Measurements from ENCODE around the gene TGFB1I1.
"Not testable (repeated sequence)": the region's sequence is repeated elsewhere in the genome, so short reads cannot be mapped to it uniquely, and the experiment has no call there.

Gene TGFB1I1

DNA sequence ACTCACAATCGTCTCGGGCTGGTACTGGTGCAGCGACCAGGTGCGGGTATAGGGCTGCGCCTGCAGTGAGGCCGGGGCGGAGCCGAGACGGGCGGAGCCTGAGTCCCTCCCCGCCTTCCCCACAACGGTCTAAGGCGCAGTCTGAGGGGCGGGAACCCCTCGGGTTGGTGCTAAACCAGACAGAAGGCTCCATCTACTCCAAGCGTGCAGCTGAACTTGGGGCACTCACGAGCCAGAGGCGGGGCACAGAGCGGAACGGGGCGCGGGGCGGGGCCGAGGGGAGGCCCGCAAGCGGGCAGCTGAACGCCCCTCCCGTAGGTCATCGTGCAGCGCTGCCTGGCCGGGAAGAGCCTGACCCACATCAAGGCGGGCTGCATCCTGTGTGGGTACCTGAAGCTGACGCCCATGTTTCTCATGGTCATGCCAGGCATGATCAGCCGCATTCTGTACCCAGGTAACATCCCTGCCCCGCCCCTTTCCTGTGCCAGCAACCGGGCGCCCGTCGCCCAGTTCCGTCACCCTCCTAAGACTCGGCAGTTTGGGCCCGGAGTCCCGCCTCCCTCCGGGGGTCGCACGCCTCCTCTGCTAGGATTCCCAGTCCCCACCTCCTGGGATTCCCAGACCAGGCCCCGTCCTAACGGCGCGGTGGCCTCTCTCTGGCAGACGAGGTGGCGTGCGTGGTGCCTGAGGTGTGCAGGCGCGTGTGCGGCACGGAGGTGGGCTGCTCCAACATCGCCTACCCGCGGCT, 15.9 kb downstream of the TGFB1I1 start:
- DNase-seq (ENCODE audit: low read depth): no peak

DNA sequence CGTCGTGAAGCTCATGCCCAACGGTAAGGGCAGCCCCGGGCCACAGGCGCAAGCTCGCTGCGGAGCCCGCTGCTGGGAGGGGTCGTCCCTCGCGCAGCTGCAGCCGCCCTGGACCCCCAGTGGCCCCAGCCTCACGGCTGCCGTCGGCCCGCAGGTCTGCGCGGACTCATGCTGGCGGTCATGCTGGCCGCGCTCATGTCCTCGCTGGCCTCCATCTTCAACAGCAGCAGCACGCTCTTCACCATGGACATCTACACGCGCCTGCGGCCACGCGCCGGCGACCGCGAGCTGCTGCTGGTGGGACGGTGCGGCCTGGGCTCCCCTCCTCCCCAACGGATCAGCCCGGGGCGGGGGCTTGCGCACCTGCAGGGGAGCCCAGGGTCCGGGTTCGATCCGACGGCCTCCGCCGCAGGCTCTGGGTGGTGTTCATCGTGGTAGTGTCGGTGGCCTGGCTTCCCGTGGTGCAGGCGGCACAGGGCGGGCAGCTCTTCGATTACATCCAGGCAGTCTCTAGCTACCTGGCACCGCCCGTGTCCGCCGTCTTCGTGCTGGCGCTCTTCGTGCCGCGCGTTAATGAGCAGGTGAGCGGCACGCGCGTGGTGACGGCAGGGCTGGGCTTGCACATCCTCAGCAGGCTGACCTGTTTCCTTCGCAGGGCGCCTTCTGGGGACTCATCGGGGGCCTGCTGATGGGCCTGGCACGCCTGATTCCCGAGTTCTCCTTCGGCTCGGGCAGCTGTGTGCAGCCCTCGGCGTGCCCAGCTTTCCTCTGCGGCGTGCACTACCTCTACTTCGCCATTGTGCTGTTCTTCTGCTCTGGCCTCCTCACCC, 16.7 kb downstream of the TGFB1I1 start:
- no peak for DNase-seq (ENCODE audit: low read depth)

DNA sequence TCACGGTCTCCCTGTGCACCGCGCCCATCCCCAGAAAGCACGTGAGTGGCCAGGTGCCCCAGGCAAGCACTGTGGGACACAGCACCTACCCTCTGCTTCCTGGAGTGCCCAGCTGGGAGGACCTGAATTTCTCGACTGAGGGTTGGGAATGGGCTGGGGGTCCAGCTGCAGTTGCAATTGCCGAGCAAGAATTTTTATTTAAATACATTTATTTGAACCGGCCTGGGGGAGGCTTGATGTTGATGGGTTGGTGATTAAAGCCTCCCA, 17.3 kb downstream of the TGFB1I1 start:
- no peak for DNase-seq (ENCODE audit: low read depth)

GRCh38 chr16:31489616-31490584, 17.9 kb downstream of the TGFB1I1 start:
- no peak for DNase-seq (ENCODE audit: low read depth)

DNA sequence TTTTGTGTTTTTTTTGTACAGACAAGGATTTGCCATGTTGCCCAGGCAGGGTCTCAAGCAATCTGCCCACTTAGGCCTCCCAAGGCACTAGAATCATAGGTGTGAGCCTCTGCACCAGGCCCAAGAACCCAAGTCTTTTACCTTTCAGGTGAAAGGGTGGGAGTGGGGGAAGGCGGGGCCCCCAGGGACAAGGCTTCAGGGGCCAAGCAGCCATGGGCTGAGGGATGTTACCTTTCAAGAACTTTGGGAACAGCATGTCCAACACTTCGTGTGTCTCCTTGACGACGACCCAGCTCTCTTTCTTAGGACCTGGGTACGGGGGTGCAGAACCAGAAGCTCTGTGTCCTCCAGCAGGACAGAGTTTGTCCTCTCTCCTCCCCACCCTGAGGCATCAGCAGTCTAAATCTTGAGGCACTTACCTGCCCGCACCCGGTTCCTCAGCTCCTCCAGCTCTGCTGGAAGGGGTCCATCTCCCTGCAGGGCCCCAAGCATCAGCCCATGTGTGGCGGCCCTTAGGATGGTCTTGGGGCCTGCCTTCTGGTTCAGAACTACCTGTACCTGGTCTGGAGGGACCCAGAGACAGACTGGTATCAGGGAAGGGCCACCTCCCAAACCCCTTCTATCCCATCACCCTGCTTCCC, 19.9 kb downstream of the TGFB1I1 start:
- DNase-seq (ENCODE audit: low read depth): no peak

GRCh38 chr16:31493506-31494125, 21.7 kb downstream of the TGFB1I1 start:
- no peak for DNase-seq (ENCODE audit: low read depth)

DNA sequence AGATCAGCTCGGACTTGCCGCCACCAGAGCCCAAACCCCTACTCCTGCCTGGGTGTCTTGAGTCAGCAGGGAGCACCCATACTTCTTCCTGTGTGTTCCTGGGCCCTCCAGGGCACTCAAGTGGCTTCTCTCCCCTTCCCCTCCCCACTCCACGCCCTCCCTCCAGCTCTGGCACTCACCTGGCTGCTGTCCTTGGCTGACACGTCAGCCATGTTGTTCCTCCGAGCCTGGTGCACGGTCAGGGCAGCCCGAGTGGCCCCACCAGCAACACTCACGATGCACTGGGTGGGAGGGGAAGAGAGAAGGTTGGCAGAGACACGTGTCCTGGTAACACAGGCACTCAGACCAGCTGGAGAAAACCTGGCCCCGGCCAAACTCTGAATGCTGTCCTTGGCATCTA, 24.7 kb downstream of the TGFB1I1 start:
- DNase-seq (ENCODE audit: low read depth): no peak

- no peak for DNase-seq (ENCODE audit: low read depth)
Observed at GRCh38 chr16:31498493-31498892, 26.5 kb downstream of the TGFB1I1 start.

- no peak for DNase-seq (ENCODE audit: low read depth)
Observed at GRCh38 chr16:31499928-31500327, 28.0 kb downstream of the TGFB1I1 start.

DNA sequence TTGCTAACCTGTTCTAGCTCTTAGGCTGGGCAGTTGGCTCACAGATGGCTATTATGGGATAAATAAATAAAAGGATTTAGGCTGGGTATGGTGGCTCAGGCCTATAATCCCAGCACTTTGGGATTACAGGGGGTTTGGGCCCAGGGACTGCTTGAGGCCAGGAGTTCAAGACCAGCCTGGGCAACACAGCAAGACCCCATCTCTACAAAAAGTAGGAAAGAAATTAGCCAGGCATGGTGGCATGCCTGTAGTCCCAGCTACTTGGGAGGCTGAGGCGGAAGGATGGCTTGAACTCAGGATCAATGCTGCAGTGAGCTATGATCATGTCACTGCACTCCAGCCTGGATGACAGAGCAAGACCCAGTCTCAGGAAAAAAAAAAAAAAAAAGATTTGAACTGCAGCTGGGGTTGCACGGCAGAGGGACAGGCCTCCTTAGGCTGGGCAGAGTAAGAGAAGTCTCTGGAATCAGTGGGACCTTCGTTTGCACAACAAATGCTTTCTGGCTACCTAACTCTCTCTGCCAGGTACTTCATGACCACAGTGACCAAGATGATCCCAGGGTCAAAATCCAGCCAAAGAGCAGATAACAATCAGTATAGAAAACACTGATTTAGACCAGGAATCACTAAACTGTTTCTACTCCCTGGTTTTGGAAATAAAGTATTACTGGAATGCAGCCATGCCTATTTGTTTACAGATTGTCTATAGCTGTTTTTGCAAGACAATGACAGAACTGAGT, 29.4 kb downstream of the TGFB1I1 start:
- no peak for DNase-seq (ENCODE audit: low read depth)

DNA sequence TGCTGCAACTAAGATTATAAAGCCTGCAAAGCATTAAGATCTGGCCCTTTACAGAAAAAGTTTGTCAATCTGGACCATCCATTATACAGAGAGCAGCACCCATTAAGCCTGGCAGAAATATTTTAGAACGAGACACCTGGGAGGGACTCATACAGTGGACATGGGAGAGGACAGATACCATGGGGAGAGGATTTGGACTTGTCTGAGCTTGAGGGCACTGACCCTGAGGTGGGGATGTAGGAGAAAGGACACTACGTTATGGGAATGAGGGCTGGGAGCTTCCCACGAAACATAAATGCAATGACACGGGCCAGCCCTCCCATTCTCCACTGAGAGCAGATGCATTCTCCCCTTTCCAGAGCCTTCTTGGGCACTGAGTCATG, 30.0 kb downstream of the TGFB1I1 start:
- no peak for DNase-seq (ENCODE audit: low read depth)

DNA sequence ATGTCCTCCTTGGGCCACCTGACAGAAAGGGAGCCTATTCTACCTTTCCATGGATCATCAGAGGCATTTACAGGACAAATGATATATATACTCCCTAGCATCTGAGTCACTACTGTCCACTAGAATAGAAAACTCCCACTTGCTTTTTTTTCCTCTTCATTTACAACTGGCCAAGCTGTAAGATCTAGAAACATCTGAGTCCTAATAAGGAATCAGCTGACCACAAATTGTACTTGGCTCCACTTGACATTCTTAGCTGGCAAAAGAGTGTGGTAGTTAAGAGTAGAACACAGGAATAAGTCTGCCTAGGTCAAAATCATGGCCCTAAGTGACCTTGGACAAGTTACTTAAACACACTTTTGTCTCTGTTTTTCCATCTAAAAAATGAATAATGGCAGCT, 31.0 kb downstream of the TGFB1I1 start:
- DNase-seq (ENCODE audit: low read depth): no peak

DNA sequence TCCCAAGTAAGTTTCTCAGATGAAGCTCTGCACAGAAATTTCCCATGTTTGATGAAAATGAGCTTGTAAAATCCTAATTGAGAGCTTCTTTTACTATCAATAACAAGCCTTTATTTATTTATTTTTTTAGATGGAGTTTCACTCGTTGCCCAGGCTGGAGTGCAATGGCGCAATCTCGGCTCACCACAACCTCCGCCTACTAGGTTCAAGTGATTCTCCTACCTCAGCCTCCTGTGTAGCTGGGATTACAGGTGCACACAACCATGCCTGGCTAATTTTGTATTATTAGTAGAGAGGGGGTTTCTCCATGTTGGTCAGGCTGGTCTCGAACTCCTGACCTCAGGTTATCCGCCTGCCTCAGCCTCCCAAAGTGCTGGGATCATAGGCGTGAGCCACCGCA, 31.6 kb downstream of the TGFB1I1 start:
- not testable (repeated sequence) for DNase-seq (ENCODE audit: low read depth)

GRCh38 chr16:31504159-31504558, 32.2 kb downstream of the TGFB1I1 start:
- DNase-seq (ENCODE audit: low read depth): no peak

- no peak for DNase-seq (ENCODE audit: low read depth)
Observed at GRCh38 chr16:31505483-31505882, 33.5 kb downstream of the TGFB1I1 start.

DNA sequence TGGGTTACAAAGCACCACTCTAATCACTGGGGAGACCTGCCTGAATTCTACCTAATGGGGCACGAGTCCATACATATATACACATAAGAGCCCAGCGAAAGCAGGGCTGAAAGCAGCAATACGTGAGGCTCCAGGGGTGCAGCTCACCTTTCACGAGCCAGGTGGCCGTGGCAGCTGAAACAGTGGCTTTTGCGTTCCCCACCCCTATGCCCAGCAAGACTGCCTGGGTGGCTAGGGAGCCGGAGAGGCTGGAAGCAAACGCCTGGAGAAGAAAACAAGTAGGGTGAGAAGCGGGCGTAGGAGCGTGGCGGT, 35.6 kb downstream of the TGFB1I1 start:
- no peak for DNase-seq (ENCODE audit: low read depth)

DNA sequence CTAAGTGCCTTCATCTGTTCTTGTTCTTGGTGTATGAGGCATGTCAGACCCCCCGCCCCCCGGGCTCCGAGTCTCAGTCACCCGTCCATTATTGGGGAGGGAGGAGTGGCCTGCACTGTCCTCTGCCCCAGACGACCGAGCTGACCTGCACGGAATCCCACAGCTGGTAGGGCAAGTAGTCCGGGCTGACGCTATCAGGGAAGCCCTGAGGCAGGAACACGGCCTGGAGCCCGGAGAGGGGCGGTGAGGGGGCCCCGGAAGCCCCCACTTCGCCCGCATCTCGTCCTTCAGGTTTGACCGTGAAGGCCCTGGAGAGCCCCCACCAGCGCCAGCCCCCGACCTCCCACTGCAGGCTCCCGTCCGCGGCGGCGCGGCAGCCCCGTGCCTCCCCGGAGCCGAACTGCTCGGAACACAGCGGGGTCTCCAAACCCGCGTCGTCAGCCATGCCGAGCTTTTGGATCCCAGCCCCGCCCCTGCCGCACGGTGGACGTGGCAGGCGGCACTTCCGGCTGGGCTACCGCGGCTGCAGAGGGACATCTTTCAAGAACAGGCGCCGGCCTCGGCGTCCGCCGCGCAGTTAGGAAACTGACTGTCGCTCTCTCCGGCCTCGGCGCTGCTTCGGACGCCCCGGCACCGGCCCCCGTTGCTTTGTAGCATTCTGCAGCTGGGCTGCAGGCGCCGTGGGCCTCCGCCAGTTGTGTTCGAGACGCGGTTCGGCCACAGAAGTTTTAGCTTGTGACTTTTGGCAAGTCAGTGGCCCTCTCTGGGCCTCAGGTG, 36.2 kb downstream of the TGFB1I1 start, which contains the start of gene RUSF1:
TSS of gene RUSF1 (minus strand) at position 463 of the 777 bp plus-strand sequence. CDS start at position 445, 18 bp downstream.
- DNase-seq (ENCODE audit: low read depth): peak; percentile 42

DNA sequence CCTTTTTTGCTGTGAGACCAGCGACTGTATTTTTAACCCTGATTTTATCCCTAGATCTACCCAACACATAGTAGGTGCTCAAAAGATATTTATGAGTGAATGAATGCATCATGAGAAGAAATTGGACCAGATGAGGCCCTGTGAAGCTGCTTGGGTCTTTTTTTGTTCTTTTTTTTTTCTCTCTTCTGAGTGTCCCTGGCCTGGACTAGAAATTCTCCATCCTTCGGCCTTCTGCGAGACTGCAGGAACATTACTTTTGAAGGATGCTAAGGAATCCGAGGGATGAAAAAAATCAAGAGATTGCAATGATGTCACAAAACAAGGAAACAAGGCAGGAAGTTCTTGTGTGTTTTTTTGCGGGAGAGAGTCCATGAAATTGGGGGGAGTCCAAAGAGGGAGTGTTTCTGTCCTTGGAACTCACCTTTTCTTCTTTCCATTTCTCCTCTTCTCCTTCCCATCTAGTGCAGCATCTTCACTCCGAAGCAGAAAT, 36.8 kb downstream of the TGFB1I1 start:
- DNase-seq (ENCODE audit: low read depth): no peak

DNA sequence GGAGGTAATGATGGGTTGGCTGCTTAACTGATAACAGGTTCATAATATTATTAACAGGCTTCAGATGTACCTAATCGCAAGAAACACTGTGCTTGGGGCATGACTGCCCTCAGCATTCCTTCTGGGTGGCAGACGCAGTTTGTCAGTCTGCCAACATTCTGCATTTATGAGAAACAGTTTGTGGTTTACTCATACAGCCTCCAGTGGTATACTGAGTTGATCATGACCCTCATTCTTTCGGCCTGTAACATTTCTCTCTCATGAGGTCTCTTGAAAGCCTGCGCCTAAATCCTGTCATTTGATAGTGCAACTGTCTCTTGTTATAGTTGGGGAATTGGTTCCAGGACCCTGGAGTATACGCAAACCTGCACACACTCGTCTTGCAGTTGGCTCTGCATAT, 41.2 kb downstream of the TGFB1I1 start:
- peak; percentile 63 for DNase-seq (ENCODE audit: low read depth)

DNA sequence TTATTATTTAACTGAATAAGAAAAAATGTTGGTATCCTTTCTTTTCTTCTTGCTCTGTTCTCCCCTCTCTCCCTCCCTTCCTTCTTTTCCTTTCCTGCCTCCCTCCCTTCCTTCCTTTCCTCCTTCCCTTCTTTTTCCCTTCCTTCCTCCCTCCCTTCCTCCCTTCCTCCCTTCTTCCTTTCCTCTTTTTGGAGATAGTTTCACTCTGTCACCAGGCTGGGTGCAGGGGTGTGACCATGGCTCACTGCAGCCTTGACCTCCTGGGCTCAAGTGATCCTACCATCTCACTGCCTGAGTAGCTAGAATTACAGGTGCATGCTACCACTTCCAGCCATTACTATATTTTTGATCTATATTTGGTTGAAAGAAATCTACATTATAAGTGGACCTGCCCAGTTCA, 41.9 kb downstream of the TGFB1I1 start:
- no peak for DNase-seq (ENCODE audit: low read depth)
